C4-2B (cell line): ENCODE measurements around the gene PARVA.

Experiments used
- H3K27ac ChIP-seq: fragments of 450-650 bp; 2 replicates; pipeline ENCODE4 v1.5.1; 2017
- CTCF ChIP-seq: fragments of 450-650 bp; conservative IDR thresholded peaks from 2 replicates; pipeline ENCODE4 v1.5.1; 2017; ENCODE audit warnings: mild to moderate bottlenecking
- ZFX ChIP-seq: fragments of 450-650 bp; IDR thresholded peaks from 2 replicates; pipeline ENCODE4 v1.6.1; 2017

Gene PARVA

GRCh38 chr11:12496181-12497025 is 119.0 kb downstream of the PARVA start:
- no peak for TF ChIP-seq ZFX
- peak; percentile 18; the same call in 1 of the 2 replicates for TF ChIP-seq CTCF
- H3K27ac ChIP-seq, result no peak overlapping the region

- H3K27ac ChIP-seq, result no peak overlapping the region
- TF ChIP-seq CTCF (no peak), ZFX (no peak)
Measured at GRCh38 chr11:12497431-12497830, 120.1 kb downstream of the PARVA start.

- no peak overlapping the region for H3K27ac ChIP-seq
- TF ChIP-seq ZFX, result no peak
- no peak for TF ChIP-seq CTCF
Measured at GRCh38 chr11:12499071-12499470, 121.7 kb downstream of the PARVA start.

GRCh38 chr11:12502046-12502445 is 124.7 kb downstream of the PARVA start:
- no peak overlapping the region for H3K27ac ChIP-seq

GRCh38 chr11:12503039-12503484 is 125.7 kb downstream of the PARVA start:
- TF ChIP-seq CTCF (no peak), ZFX (no peak)
- no peak overlapping the region for H3K27ac ChIP-seq

More at GRCh38 chr11:12502046-12502445, 124.7 kb downstream of the PARVA start:
- TF ChIP-seq CTCF, result no peak

GRCh38 chr11:12503886-12504285 is 126.5 kb downstream of the PARVA start:
- no peak overlapping the region for H3K27ac ChIP-seq
- TF ChIP-seq CTCF, result no peak
- TF ChIP-seq ZFX, result no peak

GRCh38 chr11:12505183-12505582 is 127.8 kb downstream of the PARVA start:
- H3K27ac ChIP-seq, result no peak overlapping the region

More at GRCh38 chr11:12505183-12505582, 127.8 kb downstream of the PARVA start:
- TF ChIP-seq ZFX (no peak), CTCF (no peak)
